Stimulated activated CD4-positive, alpha-beta T cell treated with anti-CD3 and anti-CD28 coated beads, Interleukin-12 subunit alpha, Interleukin-12 subunit beta, amount 100 ng/mL, for 4 hours (primary cell): ENCODE data around the gene SIN3B.

Experiments used
- DNase-seq: peaks from one replicate; pipeline ENCODE4 v3.0.0-alpha.2; 2020

Gene SIN3B

DNA sequence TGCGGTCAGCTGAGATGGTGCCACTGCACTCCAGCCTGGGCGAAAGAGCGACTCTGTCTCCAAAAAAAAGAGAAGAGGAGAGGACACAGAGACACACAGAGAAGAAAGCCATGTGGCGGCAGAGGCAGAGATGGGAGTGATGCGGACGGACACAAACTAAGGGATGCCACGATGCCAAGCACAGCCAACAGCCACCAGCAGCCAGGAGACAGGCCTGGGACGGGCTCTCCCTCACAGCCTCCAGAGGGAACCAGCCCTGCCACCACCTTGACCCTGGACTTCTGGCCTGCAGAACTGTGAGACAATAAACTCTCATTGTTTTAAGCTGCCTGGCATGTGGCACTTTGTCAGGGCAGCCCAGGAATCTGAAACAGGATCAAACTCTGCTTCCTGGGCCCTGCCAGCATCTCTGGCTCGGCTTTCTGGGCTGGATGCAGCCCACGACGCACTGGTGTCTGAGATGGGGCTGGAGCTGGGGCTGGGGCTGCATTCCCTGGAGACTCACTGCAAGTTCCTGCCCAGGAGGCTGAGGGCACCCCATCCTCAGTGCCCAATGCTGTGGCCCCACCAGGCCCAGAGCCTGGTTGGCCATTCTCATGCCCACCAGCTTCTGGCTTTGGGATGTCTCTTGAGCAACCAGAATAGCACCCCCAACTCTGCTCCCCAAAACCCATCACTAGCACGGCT is 62.6 kb downstream of the SIN3B start:
- no peak for DNase-seq

GRCh38 chr19:16892436-16892835 is 63.2 kb downstream of the SIN3B start:
- no peak for DNase-seq

DNA sequence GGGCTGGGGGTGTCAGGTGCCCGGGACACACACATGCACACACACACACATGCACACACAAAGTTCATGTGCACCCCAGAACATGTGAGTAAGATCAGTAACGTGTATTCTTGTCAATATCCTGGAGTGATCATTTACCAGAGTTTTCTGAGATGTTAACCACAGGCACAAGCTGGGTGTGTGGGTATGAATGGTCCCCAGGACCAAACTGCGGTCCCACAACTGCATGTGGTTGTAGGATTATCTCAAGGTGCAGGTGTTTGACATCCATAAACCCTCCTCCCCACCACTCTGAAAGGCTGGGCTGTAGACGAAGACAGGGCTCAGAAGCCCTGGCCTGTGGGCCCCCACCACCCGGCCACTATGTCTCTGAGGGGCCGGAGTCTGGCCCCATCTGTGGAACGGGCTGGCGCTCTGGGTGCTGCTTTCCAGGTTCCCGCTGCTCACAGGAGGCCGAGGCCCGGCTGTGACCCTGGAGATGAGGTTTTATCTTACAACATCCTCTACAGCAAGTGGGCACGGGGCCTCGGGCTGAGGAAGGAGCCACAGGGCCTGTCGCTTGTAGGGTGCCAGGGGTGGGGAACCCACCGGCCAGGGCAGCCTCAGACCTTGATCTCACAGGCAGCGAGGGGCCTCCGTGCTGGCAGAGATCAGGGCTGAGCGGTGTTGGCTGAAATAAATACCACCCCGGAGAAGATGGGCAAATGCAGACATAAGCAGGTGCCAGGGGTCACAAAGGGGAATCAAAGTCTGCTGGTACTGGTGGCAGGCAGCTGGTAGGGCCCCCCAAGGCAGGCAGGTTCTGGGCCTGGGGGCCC is 63.9 kb downstream of the SIN3B start:
- no peak for DNase-seq

- DNase-seq: no peak
These were observed 64.4 kb downstream of the SIN3B start for GRCh38 chr19:16893686-16893989.

DNA sequence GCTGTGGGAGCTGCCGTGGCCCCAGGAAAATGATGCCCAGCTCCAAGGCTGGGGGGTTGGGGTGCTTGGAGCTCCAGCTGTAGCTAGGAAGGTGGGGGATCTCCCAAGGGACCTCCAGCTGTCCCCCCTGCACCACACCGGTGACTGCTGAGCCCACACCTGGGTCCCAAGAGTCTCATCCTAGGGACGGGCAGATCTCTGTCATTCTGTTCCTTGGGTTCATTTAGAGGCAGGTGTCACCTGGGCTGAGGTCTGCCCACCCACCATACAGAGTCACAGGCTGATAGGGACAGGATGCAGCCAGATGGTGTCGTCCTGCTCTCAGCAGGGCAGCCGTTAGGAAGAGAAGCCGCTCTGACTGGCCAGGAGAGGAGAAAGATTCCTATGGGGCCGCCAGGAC is 64.9 kb downstream of the SIN3B start:
- DNase-seq: no peak

DNA sequence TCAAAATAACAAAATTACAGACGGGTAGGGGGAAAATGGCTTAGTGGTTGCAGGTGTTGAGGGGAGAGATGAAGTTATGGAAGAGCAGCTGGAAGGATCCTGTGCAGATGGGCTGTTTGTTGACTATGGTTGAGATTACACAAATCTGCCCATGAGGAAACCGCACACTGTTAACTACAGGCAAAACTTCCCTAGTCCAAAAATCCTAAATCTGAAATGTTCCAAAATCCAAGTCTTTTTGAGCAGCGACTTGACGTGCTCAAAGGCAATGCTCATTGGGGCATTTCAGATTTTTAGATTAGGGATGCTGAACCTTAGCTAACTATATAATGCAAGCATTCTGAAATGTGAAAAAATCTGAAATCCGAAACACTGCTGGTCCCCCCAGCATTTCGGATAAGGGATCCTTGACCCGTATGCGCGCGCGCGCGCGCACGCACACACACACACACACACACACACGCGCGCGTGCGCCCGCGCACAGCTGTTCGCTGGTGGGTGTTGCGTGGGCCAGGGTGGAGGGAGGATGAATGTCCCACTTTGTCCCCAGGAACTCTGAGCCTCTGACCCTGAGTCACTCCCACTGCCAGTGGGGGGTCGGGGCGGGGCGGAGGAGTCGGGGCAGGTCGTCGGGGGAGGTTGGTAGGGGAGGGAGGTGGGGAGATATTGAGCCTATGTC is 66.4 kb downstream of the SIN3B start:
- no peak for DNase-seq

DNA sequence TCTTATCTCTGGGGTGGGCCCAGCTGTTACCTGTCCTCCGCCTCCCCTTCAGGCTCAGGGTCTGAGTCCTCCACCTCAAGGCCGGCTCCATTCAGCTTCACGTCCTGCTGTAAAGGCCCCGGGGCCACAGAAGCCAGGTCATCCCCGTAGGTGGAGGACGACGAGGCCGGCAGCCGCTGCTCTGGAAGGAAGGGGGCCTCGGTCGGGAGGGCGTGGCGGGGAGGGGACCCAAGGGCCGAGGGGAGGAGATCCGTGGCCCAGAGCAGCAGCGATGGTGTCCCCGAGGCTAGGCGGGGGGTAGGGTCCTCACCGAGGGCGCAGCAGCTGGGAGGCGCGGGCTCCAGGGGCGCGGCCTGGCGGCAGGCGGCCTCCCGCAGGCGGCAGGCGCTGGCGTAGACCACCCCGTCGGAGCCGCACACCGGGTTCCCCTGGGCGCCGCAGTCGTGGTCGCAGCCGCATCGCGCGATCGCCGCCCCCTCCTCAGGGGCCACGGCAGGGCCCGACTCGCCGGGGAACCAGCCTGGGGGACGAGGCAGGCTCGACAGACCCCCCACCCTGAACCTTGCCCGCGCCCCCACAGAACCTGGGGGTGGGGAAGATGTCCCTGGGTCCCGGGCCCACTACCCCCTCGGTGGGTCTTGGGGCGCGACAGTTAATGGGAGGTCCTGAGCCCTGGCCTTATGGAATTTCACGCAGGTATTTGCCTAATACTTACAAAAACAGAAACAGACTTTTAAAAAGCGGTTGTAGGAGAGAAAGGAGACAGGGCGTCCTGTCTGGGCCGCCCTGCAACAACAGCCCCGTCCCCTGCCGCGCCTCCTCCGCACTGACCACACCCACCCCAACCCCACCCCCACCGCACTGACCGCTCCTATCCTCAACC is 67.2 kb downstream of the SIN3B start:
- no peak for DNase-seq

DNA sequence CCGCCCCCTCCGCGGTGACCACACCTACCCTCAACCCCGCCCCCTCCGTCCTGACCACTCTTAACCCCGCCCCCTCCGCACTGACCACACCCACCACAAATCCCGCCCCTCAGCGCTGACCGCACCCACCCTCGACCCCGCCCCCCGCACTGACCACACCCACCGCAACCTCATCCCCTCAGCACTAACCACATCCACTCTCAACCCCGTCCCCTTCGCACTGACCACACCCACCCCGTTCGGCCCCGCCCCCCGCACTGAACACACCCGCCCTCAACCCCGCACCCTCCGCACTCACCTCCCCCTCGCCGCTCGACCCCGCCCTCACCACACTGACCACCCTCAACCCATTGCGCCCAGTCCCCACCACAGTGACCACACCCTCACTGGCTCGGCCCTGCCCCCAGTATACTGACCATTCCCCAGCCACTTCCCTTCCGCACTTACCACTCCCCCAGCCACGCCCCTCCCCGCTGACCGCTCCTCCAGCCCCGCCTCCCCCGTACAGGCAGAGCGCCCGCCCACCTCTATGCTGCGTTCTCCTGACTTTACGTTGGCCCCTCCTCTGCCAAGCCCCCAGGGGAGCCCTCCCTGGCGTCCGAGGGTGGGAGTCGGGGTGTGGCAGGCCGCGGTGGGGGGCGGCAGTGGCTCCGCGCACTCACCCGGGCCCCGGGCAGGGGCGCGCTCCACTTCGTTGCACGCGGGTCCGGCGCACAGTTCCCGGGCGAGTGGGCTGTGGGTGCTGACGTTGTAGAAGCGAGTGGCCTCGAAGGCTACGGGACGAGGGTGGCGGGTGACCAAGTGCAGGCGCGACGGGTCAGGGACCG is 68.0 kb downstream of the SIN3B start:
- DNase-seq: peak; percentile 56

GRCh38 chr19:16897856-16898161 is 68.6 kb downstream of the SIN3B start:
- DNase-seq: no peak

- DNase-seq: no peak
These were observed 69.3 kb downstream of the SIN3B start for GRCh38 chr19:16898361-16899015.

DNA sequence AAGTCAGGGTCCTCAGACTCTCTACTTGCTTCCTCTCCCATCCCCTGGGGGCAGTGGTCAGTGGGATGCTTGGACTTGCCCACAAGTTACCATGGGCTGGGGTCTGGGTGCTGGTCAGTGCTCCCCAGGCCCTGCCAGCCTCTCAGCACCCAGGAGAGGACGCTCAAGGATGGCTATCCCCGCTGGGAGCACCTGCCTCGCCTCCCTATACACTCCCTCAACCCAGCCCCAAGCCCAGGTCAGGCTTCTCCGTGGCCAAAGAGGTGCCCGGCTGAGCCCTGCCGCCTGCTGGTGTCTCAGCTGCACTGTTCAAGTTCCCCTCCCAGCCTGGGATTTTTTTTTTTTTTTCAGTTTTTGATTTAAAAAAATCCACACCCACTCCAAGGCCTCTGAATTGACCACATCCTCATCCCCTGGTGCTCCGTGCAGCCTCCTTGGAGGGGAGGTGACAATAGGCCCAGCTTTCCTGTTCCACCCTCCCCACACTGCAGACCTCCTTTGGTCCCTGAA is 70.4 kb downstream of the SIN3B start:
- DNase-seq: no peak

DNA sequence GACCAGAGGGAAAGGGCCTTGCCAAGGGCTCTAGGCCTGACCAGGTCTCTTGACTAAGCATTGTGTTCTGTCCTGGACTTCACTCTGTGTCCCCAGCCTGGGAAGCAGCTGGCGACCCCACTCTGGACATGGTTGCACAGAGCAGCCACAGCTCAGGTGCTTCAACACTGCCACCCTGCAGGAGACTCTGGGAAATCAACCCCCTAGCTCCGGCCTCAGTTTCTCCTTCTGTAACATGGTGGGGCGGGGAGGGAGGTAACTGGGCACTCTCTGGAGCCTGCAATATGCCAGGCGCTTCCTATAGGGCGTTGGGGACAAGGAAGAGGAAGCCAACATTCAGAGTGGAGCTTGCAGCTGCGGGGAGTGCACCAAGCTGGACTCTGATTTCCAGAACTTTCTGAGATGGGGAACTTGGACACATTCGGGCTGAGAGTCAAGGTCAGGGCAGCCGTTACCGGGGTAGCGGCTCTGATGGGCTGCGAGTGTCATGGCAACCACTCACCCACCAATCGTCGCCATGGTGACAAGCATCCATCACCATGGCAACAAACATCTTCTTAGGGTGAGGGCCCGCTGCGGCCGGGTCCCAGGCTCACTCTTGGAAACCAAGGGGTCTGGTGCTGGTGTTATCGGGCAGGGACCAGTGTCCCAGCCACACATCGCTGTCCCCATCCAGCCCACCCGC is 72.4 kb downstream of the SIN3B start:
- DNase-seq: no peak

DNA sequence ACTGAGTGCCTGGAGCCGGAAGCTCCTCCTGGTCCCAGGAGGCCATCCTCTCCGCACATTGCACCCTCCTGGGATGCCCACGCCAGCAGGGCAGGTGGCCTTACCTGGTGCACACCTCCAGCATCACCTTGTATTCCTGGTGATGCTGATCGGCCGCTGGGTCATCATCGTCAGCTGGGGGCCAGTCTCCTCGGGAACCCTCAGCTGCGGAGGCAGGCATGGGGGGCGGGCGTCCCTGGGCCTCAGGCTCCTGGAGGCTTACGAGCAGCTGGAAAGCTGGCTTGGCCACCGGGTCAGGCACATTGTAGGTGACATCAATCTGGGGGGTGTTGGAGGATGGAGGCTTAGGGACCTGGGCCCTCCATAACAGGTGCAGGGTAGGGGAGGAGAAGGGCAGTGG is 73.3 kb downstream of the SIN3B start:
- no peak for DNase-seq

DNA sequence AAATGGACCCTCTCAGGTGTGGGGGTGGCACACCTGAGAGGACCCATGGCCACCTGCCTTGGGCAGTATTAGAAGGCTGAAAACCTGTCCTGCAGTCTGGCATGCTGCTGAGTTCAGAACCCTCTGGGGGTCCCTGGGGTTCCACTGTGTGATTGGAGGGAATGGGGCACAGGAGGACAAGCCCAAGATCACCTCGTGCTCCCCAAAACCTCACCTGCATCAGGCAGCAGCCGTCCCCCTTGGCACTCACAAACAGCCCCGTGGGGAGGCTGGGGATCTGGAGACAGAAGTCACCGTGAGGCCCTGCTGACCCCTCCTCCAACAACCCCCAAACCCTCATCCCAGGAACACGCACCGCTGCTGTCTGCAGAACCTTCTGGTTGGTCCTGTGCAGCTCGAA is 74.1 kb downstream of the SIN3B start:
- DNase-seq: no peak

DNA sequence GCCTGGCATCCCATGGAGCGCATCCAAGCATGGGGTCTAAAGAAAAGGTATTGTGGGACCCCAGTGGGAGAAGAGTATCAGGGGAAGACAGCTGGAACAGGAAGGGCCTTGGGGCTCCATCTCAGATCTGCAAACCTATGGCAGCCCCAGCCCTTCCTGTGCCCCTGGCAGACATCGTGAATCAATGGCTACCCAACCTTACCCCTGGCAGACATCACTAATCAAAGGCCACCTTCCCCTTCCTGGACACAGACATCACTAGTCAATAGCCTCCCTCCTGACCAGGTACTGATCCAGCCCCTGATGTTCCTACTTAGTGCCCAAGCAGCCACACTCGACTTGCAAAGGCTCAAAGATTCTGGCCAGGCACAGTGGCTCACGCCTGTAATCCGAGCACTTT is 75.4 kb downstream of the SIN3B start:
- no peak for DNase-seq

DNA sequence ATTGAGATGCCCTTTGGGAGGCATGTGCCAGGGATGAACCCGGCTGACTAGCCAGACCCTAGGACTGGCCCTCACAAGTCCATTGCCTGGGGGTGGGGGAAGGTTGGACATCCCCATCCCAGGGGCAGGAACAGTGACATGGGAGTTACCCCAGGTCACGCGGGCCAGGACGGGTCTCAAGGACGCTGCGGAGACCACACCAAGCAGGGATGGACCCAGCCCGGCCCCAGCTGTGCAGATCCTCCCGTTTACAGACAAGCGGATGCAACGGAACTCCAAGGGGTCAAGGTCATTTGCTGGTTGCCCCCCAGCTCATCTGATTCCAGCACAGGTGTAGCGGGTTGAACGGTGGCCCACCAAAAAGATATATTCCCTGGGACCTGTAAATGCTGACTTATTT is 79.6 kb downstream of the SIN3B start:
- no peak for DNase-seq

DNA sequence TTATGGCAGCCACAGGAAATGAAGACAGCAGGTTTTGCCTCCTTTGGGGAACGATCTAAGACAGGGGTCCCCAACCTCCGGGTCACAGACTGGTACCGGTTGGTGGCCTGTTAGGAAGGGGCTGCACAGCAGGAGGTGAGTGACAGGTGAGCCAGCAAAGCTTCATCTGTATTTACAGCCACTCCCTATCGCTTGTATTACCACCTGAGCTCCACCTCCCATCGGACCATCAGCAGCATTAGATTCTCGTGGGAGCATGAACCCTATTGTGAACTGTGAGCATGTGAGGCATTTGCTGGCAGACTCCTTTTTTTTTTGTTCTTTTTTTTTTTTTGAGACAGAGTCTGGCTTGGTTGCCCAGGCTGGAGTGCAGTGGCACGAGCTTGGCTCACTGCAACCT is 81.8 kb downstream of the SIN3B start:
- DNase-seq: no peak

- no peak for DNase-seq
These were observed 83.6 kb downstream of the SIN3B start for GRCh38 chr19:16912780-16913179.

DNA sequence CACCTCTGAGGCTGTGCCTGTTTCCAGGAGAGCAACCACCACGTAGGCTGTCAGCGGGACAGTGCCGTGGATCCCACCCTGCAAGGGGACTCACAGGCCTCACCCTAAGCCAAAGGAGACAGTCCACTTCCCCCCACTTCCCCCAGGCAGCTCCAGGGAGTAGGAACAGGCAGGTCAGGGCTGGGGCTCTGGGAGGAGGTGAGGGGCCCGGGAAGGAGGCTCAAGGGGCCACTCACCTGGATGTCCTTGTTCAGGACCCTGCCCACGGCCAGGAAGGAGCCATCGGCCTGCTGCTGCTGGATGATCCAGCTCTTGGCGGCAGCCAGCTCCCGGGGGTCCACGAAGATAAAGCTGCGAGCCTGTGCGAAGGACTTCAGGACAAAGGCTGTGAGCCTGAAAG is 85.2 kb downstream of the SIN3B start:
- DNase-seq: no peak

DNA sequence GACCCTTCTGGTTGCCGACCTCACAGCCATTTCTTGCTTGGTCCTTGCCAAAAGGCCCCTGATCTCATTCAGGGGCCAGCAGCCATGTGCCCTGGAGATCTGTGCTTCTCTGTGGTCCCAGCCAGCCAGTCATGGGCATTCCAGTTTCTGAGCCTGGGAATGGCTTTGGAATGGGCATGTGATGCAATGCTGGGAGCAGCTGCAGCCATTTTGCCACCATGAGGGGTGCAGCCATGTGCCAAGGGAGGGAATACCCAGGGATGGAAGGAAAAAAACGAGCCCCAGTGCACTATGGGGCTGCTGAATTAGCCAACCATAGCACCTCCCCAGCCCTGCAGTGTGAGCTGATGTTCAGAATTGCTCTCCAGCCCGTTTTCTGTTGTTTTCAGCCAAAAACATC is 85.9 kb downstream of the SIN3B start:
- DNase-seq: no peak

- no peak for DNase-seq
These were observed 86.5 kb downstream of the SIN3B start for GRCh38 chr19:16915734-16916133.
